GM12874 (cell line): ENCODE results near the gene IRGQ.

Source experiments
- TF ChIP-seq, protein P1 (sequence below): IDR thresholded peaks from 2 replicates; pipeline ENCODE4 v1.5.1; 2011; ENCODE audit warnings: low read depth, mild to moderate bottlenecking, control low read depth, low read length, moderate library complexity; ENCODE audit not compliant: insufficient read depth

Gene IRGQ

DNA sequence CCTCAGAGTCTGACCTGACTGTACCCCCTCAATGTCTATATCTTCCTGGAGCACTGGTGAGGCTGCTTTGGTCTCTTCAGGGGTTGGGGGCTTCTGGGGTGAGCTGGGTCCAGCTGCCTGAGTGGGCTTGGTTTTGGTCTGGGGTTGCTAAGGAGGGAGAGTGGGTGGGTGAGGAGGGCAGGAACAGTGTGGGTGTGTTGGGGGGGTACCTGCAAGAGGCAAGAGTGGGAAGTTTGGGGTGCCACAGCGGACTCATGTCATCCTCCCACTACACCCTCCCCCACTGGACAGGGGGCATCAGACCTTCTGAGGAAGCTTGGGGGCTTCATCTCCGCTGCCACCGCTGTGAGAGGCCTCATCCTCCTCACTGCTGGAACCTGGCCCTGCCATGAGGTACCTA lies 49.4 kb downstream of the IRGQ start:
- TF ChIP-seq, protein P1, sequence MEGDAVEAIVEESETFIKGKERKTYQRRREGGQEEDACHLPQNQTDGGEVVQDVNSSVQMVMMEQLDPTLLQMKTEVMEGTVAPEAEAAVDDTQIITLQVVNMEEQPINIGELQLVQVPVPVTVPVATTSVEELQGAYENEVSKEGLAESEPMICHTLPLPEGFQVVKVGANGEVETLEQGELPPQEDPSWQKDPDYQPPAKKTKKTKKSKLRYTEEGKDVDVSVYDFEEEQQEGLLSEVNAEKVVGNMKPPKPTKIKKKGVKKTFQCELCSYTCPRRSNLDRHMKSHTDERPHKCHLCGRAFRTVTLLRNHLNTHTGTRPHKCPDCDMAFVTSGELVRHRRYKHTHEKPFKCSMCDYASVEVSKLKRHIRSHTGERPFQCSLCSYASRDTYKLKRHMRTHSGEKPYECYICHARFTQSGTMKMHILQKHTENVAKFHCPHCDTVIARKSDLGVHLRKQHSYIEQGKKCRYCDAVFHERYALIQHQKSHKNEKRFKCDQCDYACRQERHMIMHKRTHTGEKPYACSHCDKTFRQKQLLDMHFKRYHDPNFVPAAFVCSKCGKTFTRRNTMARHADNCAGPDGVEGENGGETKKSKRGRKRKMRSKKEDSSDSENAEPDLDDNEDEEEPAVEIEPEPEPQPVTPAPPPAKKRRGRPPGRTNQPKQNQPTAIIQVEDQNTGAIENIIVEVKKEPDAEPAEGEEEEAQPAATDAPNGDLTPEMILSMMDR: no peak

DNA sequence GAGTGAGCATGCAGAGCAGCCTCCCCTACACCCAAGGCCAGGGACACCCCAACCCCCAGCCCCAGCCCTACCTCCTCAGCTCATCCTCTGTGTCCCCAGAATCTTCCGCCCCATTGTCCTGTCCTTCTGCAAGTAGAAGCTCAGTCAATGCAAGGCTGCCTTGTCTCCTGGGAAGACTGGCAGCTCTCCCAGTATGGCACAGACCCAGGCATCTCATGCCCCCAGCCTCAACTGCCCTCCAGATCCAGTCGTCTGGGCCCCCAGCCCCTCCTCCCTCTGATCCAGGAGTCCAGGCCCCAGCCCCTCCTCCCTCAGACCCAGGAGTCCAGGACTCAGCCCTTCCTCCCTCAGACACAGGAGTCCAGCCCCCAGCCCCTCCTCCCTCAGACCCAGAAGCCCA lies 50.0 kb downstream of the IRGQ start:
- TF ChIP-seq, protein P1: no peak

DNA sequence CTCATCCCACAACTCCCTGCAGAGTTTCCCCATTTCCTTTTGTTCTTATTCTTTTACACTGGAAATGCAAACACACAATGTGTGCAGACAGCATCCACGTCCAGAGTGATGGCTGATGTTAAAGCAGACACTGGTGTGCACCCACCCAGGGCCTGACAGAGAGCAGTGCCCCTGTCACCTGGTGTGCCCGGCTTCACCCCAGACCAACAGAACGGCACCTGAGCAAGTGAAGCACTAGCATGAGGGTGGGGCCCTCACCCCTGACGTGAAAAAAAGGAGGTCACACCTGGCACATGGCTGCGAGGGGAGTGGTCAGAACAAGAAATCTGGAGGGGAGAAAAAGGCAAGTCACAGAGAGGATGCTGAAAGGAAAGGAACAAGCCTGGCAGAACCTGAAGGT lies 50.7 kb downstream of the IRGQ start:
- TF ChIP-seq, protein P1: no peak

DNA sequence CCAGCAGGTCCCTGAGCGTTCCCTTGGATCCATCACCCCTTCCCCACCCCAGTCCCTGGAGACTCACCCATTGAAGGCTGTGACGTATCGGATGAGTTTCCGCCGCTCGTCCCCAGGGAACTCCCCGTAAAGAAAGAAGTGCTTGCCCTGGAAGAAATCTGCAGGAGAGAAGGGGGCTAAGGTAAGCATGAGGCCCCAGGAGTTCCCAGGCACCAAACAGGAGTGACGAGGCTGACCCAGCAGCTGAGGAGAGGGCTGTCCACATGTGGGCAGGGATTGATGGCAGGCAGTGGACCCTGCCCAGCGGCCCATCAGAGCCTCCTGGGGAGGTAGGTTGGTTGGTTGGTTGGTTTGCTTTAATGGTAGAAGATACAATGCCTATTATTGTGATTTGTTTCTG lies 51.9 kb downstream of the IRGQ start:
- TF ChIP-seq, protein P1: no peak

DNA sequence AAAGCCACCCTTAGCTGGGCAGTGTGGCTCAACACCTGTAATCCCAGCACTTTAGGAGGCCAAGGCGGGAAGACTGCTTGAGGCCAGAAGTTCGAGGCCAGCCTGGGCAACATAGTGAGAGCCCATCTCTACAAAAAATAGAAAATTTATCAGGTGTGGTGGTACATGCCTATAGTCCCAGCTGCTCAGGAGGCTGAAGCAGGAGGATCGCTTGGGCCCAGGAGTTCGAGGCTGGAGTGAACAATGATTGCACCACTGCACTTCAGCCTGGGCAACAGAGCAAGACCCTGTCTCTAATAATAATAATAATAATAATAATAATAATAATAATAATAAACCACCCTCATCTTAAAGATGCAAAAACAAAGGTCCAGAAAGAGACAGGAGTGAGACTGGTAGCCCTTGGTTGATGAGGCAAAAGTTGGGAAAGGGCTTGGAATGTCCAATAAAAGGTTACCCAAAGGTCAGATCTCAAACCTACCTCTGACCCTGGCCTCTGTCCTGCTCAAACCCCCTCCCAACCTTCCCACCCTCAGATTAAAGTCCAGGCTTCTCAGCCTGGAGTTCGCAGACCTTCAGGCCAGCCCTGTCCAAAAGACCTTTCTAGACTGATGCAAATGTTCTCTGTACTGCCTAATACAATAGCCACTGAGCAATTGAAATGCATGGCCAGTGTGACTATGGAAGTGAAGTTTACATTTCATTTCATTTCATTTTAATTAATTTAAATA lies 53.8 kb downstream of the IRGQ start:
- TF ChIP-seq, protein P1: no peak

DNA sequence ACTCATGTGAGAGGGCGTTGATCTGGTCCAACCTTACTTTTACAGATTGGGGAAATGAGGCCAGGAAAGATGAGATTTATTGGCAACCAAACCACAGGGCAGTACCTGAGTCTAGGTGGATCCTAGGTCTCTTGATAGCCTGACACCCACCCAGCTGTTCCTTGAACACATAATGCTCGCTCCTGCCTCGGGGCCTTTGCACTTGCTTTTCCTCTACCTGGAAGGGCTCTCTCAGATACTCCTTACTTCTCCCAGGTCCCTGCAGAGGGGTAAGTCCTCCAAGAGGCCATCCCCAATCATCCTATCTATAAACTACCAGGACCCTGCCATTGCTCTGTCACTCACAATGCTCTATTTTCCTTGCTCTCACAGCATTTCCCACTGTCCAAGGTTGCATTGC lies 55.6 kb downstream of the IRGQ start:
- TF ChIP-seq, protein P1: no peak

DNA sequence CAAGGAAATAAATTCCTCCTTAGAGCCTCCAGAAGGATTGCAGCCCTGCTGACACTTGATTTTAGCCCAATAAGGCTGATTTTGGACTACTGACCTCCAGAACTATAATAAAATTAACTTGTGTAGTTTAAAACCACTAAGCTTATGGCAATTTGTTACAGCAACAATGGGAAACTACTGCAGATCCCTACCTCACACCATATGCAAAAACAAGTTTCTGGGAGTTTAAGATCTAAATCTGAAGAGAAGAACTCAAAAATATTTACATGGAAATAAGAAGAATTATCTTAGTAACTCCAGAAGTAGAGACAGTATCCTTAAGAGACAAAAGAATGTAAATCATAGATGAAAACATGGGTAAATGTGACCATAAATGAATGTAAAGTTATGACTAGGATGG lies 57.0 kb downstream of the IRGQ start:
- TF ChIP-seq, protein P1: no peak
